ENCODE data around the gene PHF19.

The PHF19 gene

DNA sequence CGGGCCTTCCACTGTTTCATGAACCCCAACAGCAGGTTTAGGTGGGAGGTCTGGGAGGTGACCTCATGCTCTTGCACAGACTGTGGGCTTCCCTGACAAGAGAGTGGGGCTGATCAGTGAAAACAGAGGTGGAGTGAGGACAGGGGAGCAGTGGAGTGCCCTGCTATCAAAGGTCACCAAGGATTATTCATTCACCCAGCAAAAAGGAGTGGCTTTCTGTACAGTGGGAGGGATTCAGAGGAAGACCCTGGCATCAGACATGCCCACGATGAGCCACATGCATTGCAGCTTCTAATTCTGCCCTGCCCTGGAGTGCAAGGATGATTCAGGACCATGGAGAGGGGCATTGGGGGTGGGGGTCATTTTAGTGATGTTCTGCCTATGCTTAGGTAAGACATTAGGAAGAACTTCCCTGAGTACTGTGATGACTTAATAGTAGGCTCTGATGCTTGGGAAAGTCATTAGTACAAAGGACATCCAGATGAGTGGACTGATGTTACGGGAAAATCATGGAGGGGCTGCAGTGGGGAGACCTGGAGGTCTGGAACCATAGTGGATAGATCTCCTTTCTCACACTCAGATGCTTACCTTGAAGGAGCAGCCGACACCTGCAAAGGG, 36.8 kb upstream of the PHF19 start:
- no peak for DNase-seq

DNA sequence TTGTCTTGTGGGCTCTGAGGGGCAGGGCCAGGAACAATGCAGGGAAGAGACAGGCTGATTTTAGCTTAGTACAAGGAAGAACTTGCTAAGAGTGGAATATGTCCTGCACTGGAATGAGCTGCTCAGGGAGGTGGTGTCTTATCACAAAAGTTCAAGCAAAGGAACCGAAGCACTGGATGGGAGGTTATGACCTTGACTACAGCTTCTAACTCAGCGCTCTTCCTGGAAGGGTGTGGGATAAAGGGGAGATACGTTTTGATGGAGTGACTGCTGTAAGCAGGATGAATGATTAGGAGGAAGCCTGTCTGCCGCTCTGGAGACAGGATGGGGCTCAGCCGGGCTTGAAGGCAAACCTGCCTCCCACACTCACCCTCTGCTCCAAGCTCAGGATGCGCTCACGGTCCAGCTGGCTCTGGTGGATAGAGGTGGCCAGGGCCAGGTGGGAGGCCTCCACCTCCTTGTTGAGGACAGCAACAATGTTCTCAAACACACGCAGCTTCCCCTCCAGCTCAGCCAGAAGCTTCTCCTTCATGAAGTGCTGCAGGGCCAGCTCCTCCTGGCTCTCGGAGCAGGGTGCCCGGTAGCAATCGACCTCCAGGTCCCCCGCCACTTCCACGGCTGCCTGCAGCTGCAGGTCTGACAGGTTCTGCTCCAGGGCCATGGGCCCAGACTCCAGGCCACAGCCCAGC, 36.1 kb upstream of the PHF19 start:
- no peak for DNase-seq

DNA sequence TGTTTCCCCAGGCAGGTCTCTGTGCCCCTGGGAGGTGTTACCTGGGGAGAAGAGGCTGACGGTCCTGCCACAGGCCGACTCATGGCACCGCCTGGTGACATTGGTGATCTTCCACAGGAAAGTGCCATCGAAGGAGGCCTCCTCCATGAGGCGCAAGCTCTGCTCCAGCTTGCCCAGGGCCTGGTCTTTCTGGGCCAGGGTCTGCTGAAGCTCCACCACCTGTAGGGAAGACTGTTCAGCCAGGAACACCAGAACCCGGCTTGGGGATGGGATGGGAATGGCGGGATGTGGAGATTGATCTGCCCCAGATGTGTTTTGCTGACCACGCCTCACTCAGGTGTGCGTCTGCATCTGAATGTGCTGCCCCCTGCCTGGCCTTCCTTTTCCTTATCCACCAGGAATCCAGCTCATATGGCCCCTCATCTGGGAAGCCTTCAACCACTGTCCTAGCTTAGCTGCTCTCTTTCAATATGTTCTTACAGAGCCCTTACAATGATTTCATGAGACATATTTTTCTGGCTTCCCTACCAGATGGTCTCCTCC, 34.4 kb upstream of the PHF19 start:
- DNase-seq = no peak

DNA sequence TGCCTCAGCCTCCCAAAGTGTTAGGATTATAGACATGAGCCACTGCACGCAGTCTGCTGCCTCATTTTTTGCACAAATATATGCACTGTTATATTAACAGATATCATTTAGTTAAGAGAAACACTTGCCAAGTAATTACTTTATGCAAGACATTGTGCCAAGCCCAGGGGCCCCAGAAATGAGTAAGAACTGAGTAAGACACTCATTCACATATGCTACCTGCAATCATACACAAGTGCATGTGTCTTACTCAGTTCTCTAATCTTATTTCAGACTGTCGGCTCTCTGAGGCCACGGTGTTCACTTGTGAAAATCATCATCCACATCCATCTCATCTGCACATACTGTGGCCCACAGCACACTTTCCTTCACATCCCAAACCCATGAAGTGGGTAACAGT, 33.7 kb upstream of the PHF19 start:
- DNase-seq = no peak

DNA sequence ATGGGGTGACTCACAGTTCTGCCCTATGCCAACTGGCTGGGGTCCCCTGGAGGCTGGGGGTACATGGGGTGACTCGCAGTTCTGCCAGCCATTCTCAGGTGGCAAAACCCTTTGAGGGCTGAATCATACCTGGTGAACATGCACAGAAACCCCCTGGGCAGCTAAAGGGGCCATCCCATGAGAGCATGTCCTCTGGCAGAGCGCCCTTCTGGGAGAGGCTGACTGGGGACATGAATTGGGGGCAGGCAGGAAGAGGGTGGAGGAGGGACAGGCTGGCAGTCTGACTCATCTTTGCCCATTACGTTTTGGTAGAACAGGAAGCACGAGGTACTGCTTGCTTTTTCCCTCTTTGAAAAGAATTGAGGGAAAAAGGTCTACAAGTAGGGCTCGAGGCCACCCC, 32.9 kb upstream of the PHF19 start:
- peak; percentile 57 for DNase-seq

DNA sequence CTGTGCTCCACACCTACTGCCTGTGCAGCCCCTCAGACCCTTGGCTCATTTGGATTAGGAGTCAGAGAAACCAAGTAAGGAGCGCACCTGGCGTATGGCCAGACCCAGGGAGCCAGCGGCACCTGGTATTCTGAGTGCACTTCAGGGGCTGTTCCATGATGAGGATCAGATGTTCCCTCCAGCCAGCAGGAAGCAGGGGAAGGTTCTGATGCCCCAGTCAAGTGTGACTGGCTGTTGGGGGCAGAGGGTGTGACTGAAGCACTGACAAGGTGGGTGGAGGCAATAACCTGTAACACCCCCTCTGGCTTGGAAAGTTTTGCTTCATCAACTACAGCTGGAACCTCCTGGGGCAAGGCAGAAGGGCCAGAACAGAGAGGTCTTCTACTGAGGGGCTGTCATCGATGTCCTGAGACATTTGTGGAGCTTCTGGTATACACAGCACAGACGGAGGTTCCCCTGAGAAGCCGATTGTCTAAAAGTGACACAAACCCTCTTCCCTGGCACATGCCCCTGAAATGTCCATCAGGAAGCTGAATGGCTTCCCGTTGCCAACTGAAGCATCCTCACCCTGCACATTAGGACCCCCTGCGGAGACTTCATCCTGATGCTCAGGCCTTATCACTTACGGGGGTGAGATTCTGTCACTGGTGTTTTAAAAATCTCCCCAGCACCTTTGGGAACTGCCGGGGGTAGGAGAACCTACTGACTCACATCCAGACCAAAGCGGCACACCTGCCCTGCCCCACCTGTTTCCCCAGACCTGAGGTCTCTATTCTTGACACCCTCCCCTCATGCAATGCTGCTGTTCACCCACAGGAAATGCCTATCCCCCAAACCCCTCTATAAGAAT, 28.6 kb upstream of the PHF19 start:
- DNase-seq = no peak

DNA sequence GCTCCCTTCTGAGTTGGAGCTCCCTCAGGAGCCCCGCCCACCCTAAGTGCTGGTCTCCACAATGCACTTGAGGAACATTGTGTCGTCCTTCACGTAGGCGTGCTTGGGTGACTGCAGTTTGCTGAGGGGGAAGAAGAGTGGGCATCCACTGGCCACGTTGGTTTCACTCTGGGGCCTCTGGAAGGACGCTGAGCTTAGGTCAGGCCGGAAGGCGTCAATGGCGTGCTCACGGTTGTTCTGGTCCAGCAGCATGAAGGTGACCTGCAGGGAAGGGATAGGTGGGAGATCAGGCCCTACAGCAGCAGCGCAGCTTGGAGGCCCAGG, 28.0 kb upstream of the PHF19 start:
- no peak for DNase-seq

DNA sequence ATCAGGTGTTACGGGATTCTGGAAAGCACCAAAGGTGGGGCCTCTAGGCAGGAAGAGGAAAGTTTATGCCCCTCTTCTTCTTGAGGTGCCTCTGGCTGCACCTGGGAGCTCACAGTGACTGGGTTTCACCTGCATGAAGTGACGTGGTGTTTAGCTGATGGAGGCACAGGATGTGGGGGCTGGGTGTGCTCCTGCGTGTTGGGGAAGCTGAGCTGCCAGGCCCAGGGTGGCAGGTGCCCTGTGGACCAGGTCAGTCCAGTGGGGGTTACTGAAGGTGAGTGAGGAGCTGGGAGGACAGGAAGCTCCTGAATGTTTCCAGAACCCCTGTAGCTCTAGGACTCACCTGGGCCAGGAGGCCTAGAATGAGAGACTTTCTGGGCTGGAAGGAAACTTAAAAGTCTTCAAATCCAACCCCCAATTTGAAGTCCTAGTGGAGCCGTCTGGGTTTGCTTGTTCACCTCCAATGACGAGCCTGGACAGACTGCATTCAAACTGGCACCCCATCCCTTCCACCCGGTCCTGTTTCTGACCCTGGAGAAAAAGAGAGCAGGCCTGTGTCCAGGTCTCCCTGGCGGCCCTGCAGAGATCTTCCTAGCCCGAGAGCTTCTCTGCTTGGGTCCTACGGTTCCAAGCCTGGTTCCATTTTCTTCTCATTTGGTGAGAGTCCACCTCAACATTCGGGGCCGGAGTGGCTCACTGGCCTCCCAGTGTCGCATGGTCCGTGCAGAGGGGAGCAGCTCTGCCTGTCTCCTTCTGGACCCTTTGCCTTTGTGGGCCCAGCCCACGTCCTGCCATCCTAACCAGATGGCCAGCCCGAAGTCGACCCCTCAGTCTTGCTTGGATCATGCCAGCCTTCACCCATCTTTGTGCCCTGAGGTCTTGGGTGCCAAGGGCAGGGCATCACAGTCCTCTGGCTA, 27.3 kb upstream of the PHF19 start:
- no peak for DNase-seq

DNA sequence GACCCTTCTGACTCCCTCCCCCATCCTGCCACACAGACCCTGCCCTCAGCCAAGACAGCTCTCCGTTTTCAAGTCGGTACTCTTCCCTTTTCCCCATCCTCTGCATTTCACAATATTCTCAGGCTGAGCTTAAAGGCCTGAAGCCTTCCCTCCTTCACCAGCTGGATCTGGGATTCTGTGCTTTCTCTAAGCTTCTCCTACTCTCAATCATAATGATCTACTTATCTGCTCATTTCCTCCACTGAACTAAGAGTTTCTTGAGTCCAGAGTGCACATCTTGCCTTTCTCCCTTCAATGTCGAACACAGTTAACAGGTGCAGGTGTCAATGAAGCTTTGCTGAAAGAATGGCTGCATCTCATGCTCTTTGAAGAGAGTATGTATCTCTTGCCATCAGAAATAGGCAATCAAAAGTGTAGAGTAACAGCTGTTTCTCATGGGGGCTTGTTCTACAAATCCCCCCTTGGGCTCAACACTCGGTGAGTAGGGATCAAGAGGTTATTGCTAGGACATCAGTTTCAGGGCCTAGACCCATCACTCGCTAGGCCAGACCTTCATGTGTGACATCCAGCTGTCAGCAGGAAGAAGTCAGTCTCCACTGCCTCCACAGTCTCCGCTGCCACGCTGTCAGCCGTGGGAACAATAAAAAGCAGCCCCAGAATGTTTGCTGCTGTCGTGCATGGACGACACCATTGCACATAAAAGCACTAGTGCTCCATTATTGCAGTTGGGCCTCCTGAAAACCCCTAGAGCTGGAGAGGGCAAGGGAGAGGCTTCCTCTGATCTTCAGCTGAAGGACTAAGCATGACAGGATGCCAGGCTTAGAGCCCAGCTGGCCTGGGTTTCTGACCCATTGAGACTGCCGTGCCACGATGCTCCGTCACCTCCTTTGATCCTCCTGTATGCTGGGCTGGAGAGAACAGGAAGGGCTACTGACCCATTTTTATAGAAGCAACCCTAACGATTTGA, 25.9 kb upstream of the PHF19 start:
- DNase-seq = no peak

DNA sequence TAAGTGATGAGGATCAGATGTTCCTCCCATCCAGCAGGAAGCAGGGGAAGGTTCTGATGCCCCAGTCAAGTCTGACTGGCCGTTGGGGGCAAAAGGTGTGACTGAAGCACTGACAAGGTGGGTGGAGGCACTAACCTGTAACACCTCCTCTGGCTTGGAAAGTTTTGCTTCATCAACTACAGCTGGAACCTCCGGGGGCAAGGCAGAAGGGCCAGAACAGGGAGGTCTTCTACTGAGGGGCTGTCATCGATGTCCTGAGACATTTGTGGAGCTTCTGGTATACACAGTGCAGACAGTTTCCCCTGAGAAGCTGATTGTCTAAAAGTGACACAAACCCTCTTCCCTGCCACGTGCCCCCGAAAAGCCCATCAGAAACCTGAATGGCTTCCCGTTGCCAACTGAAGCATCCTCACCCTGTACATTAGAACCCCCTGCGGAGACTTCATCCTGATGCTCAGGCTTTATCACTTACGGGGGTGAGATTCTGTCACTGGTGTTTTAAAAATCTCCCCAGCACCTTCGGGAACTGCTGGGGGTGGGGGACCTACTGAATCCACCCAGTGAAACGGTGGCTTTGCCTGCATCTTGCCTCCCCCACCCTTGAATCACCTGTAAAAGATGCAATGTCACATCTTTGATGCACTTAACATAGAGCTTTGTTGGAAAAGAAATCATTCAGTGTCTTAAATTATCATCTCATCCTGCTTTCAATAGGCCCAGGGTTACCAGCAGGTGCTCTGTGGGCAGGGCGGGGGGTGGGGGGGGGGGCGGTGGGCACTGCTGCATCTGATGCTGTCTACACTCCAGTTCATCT, 25.0 kb upstream of the PHF19 start:
- DNase-seq = no peak

DNA sequence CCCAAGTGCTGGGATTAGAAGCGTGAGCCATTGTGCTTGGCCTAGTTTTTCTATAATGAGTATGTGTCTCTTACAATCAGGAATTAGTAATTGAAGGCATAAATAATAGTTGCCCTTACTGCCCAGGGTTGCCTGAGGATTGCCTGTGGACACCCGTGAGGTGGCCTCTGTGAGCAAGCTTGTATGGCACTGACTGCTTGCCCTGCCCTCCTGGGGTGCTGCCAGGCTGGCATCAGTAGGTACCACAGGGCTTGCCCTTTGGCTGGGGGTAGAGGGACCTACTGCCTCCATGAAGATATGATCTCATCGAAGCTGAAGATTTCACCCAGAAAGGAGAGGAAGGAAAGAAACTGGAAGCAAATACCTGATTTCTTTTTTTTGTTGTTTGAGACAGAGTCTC, 23.8 kb upstream of the PHF19 start:
- DNase-seq = no peak

DNA sequence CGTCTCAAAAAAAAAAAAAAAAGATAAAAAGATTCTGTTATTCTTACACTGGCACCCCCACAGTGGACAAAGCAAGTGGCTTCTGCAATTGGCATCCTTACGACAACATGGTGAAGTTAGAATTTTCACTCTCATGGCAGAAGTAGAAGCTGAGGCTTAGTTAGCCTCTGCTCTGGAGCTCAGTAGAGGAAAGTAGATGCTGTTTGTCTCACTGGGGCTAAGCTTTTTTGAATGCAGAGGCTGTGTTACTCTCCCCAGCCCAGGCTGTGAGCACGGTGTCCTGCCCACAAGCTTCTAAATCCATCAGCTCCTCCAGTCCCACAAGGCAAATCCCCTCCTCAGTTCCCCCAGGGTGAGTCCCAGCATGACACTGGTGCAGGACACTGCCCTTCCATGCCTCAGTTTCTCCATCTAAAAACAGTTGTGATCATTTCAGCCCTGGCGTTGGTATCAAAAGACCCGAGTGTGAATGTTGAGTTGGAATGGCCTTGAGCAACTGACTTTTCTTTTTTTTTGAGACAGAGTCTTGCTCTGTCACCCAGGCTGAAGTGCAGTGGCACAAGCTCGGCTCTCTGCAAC, 22.6 kb upstream of the PHF19 start:
- no peak for DNase-seq

DNA sequence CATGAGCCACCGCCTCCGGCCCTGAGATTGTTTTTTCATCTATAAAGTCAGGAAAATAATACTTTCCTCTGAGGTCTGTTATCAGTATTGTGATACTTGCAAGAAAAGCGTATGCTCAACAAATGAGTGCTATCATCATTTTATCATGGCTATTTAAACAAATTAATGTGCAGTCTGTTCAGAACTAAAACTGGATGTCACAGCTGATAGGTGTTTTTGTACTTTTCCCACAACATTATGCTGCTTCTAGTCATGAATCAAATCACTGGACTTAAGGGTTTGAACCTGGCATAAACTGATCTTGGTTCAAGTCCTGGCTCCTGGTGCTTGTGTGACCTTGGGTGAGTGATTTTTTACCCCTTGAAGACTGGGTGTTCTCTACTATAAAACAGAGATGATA, 21.4 kb upstream of the PHF19 start:
- no peak for DNase-seq

DNA sequence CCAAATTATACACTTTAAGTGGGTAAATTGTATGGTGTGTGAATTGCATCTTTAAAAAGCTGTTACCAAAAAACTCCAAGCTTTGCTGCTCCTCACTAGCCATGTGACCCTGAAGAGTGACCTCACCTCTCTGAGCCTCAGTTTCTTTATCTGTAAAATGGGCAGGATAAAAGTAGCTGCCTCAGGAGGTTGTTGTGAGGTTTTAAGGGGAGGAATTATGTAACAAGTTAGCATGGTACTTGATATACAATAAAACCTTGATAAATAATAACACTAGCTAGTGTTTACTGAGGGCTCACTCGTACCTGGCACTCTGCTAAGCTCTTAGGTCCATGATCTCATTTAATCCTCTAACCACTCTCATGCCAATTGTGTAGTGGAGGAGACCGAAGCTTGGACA, 19.0 kb upstream of the PHF19 start:
- DNase-seq = no peak

DNA sequence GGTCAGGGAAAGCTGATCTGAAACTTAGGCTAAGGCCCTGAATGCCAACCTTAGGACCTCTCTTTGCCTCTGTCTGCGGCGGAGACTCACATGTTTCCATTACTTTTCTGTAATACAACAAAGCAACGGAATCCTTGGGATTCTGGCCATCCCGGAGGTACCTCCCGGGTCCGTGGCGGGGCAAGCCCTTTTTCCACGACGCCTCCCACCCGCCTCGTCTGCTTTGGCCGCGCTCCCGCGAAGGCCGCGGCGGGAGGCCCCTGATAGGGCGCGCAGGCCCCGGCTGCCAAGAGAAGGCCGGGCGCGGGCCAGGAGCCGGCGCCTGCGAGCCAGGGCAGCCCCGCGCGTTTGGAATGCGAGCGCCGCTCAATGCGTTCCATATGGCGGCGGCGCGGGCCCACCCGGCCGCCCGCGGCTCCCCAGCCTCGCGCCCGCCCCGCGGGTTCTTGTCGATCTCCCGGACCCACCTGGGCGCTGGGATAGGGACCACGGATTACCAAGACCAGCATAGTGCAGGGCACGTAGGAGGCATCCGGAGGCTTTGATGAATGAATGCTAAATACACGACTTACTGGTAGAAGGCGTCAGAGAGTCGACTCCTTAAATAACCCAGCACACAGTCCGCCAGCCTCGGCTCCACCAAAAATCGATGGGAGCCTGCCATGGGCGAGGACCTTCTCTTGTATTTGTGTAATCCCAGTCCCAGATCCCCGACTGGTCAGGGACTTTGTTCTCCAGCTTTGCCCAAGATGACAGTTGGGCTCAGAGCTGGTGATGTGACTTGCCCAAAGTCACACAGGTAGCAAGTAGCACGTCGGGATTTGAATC, 17.5 kb upstream of the PHF19 start:
- DNase-seq = no peak

DNA sequence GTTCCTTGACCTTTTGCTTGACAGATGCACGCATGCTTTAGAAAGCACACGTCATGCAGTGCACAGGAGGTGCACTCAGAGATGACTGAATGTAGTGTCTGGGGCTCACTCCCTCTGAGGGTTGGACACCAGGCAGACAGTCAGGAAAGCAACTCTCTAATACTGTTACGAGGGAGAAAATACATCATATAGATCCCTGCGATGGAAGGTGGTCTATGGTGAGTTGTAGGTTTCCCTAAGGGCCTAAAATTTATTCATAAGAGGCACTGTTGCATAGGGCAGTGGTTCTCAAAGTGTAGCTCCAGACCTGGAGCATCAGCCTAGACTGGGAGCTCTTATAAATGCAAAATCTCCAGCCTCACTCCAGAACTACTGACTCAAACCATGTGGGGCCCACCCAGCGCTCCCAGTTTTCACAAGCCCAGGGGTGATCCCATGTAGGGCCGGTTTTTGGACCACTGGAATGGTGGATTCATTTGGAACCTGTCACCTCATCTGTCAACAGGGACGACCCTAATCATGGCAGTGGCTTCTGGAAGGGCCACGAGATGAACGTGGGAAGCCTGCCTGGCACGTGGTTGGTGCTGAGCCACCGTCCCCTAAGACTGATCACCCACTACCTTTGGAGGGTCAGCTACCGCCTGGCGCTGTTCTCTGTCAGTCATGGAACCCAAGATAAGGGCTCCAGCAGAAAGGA, 16.8 kb upstream of the PHF19 start:
- no peak for DNase-seq

DNA sequence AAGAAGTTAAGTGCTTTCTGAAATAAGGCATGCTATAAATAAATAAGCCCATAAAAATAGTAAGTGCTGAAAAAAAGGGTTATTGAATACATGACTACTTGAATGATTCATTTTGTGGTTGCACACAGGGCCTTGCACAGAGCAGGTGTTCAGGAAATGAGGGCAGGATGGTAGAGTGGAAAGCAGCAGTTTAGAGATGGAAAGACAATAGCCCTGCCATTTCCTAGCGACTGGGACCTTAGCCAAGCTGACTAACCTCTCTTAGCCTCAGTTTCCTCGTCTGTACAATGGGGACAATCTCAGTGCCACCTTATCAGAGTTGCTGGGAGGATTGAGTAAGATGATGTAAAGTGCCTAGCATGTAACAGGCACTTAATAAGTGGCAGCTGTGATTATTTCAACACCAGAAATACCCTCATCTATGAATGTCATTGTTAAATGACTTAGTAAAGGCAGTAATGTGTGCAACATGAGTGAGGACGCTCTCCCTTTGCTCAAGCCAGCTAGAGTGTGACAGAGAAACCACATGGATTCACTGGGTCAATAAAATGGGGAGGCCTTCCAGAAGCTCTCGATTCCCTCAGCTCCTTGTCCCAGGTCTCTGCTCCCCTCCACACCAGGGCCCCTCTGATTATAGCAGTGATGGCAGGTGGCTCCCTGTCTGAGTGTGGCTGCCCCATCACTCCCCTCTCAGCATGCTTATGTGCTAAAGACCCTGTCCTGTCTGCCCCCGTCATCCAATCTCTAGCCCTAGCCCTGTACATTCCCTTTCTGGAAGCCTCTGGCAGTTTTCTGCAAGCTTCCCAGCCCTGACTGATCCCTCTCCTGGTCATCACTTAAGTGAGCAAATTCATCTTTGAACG, 16.0 kb upstream of the PHF19 start:
- no peak for DNase-seq
